Naive thymus-derived CD4-positive, alpha-beta T cell (primary cell): Measurements from ENCODE around the gene MBLAC1. TPM values are rescaled to one million over a fixed set of nuclear protein-coding genes. Genes with fewer than 3 reads are reported as not detected.
A peak's percentile ranks its signal among the peaks of the same experiment; 100 is the strongest.

Experiments
- ATAC-seq: fragments of 150-1000 bp; cut with Tn5 transposase; 2 replicates; pipeline ENCODE4 v1.10.0; 2021; ENCODE audit warnings: mild to moderate bottlenecking, moderate library complexity
- CTCF ChIA-PET: fragments of 350-600 bp; sonication (Branson Sonifier 250); formaldehyde crosslinking; loops from one replicate; lab custom pipeline; 2021; ENCODE audit warnings: antibody characterized with exemption; lab: Charles Lee
- POLR2A ChIA-PET: fragments of 350-600 bp; sonication (Branson Sonifier 250); formaldehyde crosslinking; loops from one replicate; lab custom pipeline; 2021; ENCODE audit warnings: antibody characterized with exemption, inconsistent platforms; lab: Charles Lee
- DNase-seq, 9 donors: peaks; one replicate each; pipeline versions ENCODE4 v3.0.0 to v3.0.0-alpha.2; 2020 to 2022; ENCODE audit warnings: mixed read lengths in 1 of 9
- H3K27ac ChIP-seq: one replicate; pipeline ENCODE4 v1.7.0; 2013; ENCODE audit warnings: mild to moderate bottlenecking, low read depth, low read length, moderate library complexity
- H3K27me3 ChIP-seq, 2 donors: one replicate each; pipeline ENCODE4 v1.7.0; 2013; ENCODE audit warnings: low read length in 2 of 2, mild to moderate bottlenecking in 2 of 2, moderate library complexity in 2 of 2; ENCODE audit not compliant: control insufficient read depth in 2 of 2, insufficient read depth in 2 of 2
- H3K36me3 ChIP-seq, 3 experiments: 1 replicate in 2 of 3; 2 replicates in 1 of 3; pipeline ENCODE4 v1.7.0; 2013; ENCODE audit warnings: low read length in 3 of 3, mild to moderate bottlenecking in 3 of 3, moderate library complexity in 1 of 3; ENCODE audit not compliant: insufficient read depth in 3 of 3, control insufficient read depth in 2 of 3
- H3K4me1 ChIP-seq, 2 donors: one replicate each; pipeline ENCODE4 v1.7.0; 2013; ENCODE audit warnings: low read length in 2 of 2, mild to moderate bottlenecking in 2 of 2, moderate library complexity in 1 of 2; ENCODE audit not compliant: control insufficient read depth in 2 of 2, insufficient read depth in 2 of 2
- H3K4me3 ChIP-seq: 2 replicates; pipeline ENCODE4 v1.7.0; 2013; ENCODE audit warnings: mild to moderate bottlenecking, low read length
- H3K9me3 ChIP-seq, 3 experiments: 1 replicate in 2 of 3; 2 replicates in 1 of 3; pipeline ENCODE4 v1.7.0; 2013; ENCODE audit warnings: low read length in 3 of 3; ENCODE audit not compliant: control insufficient read depth in 2 of 3
- H3K27ac Mint-ChIP-seq, 9 donors: one replicate each; pipeline ENCODE4 v1.8.0; 2020 to 2022; ENCODE audit warnings: mixed read lengths in 9 of 9, mild to moderate bottlenecking in 8 of 9, moderate library complexity in 5 of 9, inconsistent platforms in 2 of 9
- H3K27me3 Mint-ChIP-seq, 5 donors: one replicate each; pipeline ENCODE4 v1.8.0; 2021 to 2022; ENCODE audit warnings: mixed read lengths in 5 of 5, mild to moderate bottlenecking in 1 of 5
- H3K36me3 Mint-ChIP-seq, 5 donors: one replicate each; pipeline ENCODE4 v1.8.0; 2020 to 2022; ENCODE audit warnings: mixed read lengths in 5 of 5, mild to moderate bottlenecking in 3 of 5, inconsistent platforms in 1 of 5
- H3K4me1 Mint-ChIP-seq, 7 donors: one replicate each; pipeline ENCODE4 v1.8.0; 2020 to 2022; ENCODE audit warnings: mixed read lengths in 7 of 7, mild to moderate bottlenecking in 3 of 7, inconsistent platforms in 1 of 7
- H3K4me3 Mint-ChIP-seq, 10 donors: one replicate each; pipeline ENCODE4 v1.8.0; 2020 to 2022; ENCODE audit warnings: mild to moderate bottlenecking in 10 of 10, mixed read lengths in 10 of 10, moderate library complexity in 6 of 10, inconsistent platforms in 2 of 10
- H3K9me3 Mint-ChIP-seq, 11 donors: one replicate each; pipeline ENCODE4 v1.8.0; 2020 to 2022; ENCODE audit warnings: mixed read lengths in 11 of 11, mild to moderate bottlenecking in 4 of 11, inconsistent platforms in 1 of 11, moderate library complexity in 1 of 11
- intact Hi-C, 2 donors: fragments of 100-400 bp; cut with micrococcal nuclease; formaldehyde crosslinking; loops; one replicate each; pipeline ENCODE4 v1.15.1; 2023
- polyA plus RNA-seq, 2 donors: library from polyadenylated mRNA; unstranded; fragments of 300-500 nt; fragmentation: Illumina TruSeq; gene quantifications; one replicate each; pipeline ENCODE4 v1.2.3, GENCODE V29; 2021
- total RNA-seq, 6 experiments: library from RNA in 5 of 6; stranded (reverse) in 5 of 6; gene quantifications; 1 replicate in 5 of 6; 2 replicates in 1 of 6; pipeline ENCODE4 v1.2.3 and lab custom pipeline; 2021 to 2026

MBLAC1 gene
- total and polyA plus RNA-seq, 7 experiments from 2014 or later, result 1.5 to 6.3 (median 4.5) TPM

GRCh38 chr7:100082978-100083377 lies 43.8 kb upstream of the MBLAC1 start:
- POLR2A ChIA-PET, result interaction anchor here (0.6 to 2.0 kb wide), 10 partner anchors 8 to 459 kb away, joined by 3 to 9 read pairs (median 4); partner anchors contain the start of genes AP4M1 and MCM7
- intact Hi-C loops, result loop anchor here (1.0 to 10.0 kb wide), 7 partner anchors 17 to 678 kb away; partner anchors contain the start of genes BUD31 (in 1 of the 2), FBXO24 (in 1 of the 2), LRCH4 (in 1 of the 2) and MBLAC1 (in 1 of the 2)
- Mint-ChIP-seq H3K4me1 (peaks cover 26 to 50% (median 39%) of the 10 kb centered on the region in 7 donors), H3K27ac (peak overlapping the region; percentile 61 to 94 (median 84)), H3K4me3 (peak overlapping the region; percentile 76 to 95 (median 92)), H3K27me3 (peaks cover 0 to 19% (median 0%) of the 10 kb centered on the region in 5 donors), H3K36me3 (peaks cover 5 to 12% (median 7%) of the 10 kb centered on the region in 5 donors), H3K9me3 (peaks cover 0 to 2% (median 0%) of the 10 kb centered on the region in 11 donors)
- Histone ChIP-seq H3K4me1 (peaks cover 5 to 19% of the 10 kb centered on the region in 2 donors), H3K9me3 (no peaks in the 10 kb centered on the region), H3K4me3 (no peak overlapping the region), H3K36me3 (peaks cover 0 to 13% (median 0%) of the 10 kb centered on the region in 3 experiments), H3K27me3 (no peaks in the 10 kb centered on the region), H3K27ac (no peak overlapping the region)
- DNase-seq (no peak), ATAC-seq (no peak)
- CTCF ChIA-PET, result interaction anchor here (0.6 to 1.1 kb wide), 4 partner anchors 48 to 175 kb away, joined by 3 to 6 read pairs (median 6); no protein-coding TSS in a partner anchor

- ChIA-PET CTCF (no interaction called here), POLR2A (interaction anchor here (1.4 to 1.9 kb wide), 2 partner anchors 10 to 40 kb away, joined by 3 to 14 read pairs; partner anchors contain the start of gene MBLAC1)
- Histone ChIP-seq H3K36me3 (peaks cover 0 to 6% (median 3%) of the 10 kb centered on the region in 3 experiments), H3K27ac (no peak overlapping the region), H3K4me1 (peaks cover 11 to 24% of the 10 kb centered on the region in 2 donors), H3K9me3 (no peaks in the 10 kb centered on the region), H3K27me3 (no peaks in the 10 kb centered on the region), H3K4me3 (no peak overlapping the region)
- Mint-ChIP-seq H3K27me3 (peaks cover 0 to 19% (median 0%) of the 10 kb centered on the region in 5 donors), H3K36me3 (peaks cover 0 to 10% (median 3%) of the 10 kb centered on the region in 5 donors), H3K27ac (peak overlapping the region in 1 of 9 donors; percentile 62), H3K4me1 (peaks cover 21 to 46% (median 37%) of the 10 kb centered on the region in 7 donors), H3K9me3 (peaks cover 0 to 11% (median 0%) of the 10 kb centered on the region in 11 donors), H3K4me3 (peak overlapping the region in 1 of 10 donors; percentile 54)
- DNase-seq (no peak), ATAC-seq (no peak)
- intact Hi-C loops, result loop anchor here in 1 of 2 donors (10.0 kb wide), 2 partner anchors 581 to 681 kb away; partner anchors contain the start of genes BUD31, PDAP1, ZKSCAN5 and ZNF394
Observed at GRCh38 chr7:100085515-100085914, 41.3 kb upstream of the MBLAC1 start.

DNA sequence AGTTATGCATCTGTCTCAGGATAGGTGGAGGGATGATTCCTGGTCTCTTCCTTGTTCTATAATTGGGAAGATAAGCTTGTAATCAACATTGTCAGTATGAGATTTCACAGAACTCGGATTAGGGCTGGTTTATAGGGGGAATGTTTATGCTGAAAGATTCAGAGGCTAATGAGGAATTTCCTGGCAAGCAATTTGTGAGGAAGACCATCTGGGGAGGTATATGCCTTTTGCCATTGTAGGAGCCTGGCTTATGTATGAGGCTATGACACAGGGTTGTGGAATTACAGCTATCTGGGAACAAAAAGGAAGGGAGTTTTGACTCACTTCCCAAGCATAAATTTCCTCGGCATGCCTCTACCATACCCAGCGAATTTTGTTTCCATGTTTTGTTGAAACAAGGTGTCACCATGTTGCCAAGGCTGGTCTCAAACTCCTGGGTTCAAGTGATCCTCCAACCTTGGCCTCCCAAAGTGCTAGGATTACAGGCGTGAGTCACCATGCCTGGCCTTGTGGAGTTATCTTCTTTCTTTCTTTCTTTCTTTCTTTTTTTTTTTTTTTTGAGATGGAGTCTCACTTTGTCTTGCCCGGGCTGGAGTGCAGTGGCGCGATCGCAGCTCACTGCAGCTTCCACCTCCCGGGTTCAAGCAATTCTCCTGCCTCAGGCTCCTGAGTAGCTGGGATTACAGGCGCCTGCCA lies 39.6 kb upstream of the MBLAC1 start:
- peaks cover 19 to 44% (median 27%) of the 10 kb centered on the region in 7 donors for H3K4me1 Mint-ChIP-seq
- H3K27me3 ChIP-seq, result no peaks in the 10 kb centered on the region
- H3K36me3 Mint-ChIP-seq, result peaks cover 0 to 19% (median 12%) of the 10 kb centered on the region in 5 donors
- H3K9me3 Mint-ChIP-seq, result peaks cover 0 to 11% (median 0%) of the 10 kb centered on the region in 11 donors
- H3K9me3 ChIP-seq, result no peaks in the 10 kb centered on the region
- H3K27me3 Mint-ChIP-seq, result peaks cover 0 to 19% (median 0%) of the 10 kb centered on the region in 5 donors
- CTCF ChIA-PET, result interaction anchor here (0.6 to 0.9 kb wide), 2 partner anchors 8 to 29 kb away, joined by 3 read pairs; no protein-coding TSS in a partner anchor
- H3K27ac Mint-ChIP-seq, result peak overlapping the region; percentile 11 to 95 (median 79)
- ATAC-seq (no peak), DNase-seq (no peak)
- peaks cover 0 to 23% (median 4%) of the 10 kb centered on the region in 3 experiments for H3K36me3 ChIP-seq
- intact Hi-C loops, result loop anchor here in 1 of 2 donors (10.0 kb wide), 2 partner anchors 582 to 682 kb away; partner anchors contain the start of genes BUD31, PDAP1, ZKSCAN5 and ZNF394
- no peak overlapping the region for H3K27ac ChIP-seq
- H3K4me3 ChIP-seq, result no peak overlapping the region
- peak overlapping the region; percentile 20 to 90 (median 62) for H3K4me3 Mint-ChIP-seq
- H3K4me1 ChIP-seq, result peaks cover 11 to 20% of the 10 kb centered on the region in 2 donors
- POLR2A ChIA-PET, result interaction anchor here (5.2 kb wide), 1 partner anchor 13 kb away, joined by 59 read pairs; the partner anchor contains the start of genes AP4M1 and MCM7

GRCh38 chr7:100088095-100088620 lies 38.6 kb upstream of the MBLAC1 start:
- intact Hi-C loops, result loop anchor here (1.0 to 10.0 kb wide), 4 partner anchors 13 to 683 kb away; partner anchors contain the start of genes AP4M1 (in 1 of the 2), BUD31 (in 1 of the 2), MBLAC1 (in 1 of the 2) and MCM7 (in 1 of the 2)
- peak overlapping the region; percentile 82 to 96 (median 90) for H3K4me3 Mint-ChIP-seq
- no peak for ATAC-seq

DNA sequence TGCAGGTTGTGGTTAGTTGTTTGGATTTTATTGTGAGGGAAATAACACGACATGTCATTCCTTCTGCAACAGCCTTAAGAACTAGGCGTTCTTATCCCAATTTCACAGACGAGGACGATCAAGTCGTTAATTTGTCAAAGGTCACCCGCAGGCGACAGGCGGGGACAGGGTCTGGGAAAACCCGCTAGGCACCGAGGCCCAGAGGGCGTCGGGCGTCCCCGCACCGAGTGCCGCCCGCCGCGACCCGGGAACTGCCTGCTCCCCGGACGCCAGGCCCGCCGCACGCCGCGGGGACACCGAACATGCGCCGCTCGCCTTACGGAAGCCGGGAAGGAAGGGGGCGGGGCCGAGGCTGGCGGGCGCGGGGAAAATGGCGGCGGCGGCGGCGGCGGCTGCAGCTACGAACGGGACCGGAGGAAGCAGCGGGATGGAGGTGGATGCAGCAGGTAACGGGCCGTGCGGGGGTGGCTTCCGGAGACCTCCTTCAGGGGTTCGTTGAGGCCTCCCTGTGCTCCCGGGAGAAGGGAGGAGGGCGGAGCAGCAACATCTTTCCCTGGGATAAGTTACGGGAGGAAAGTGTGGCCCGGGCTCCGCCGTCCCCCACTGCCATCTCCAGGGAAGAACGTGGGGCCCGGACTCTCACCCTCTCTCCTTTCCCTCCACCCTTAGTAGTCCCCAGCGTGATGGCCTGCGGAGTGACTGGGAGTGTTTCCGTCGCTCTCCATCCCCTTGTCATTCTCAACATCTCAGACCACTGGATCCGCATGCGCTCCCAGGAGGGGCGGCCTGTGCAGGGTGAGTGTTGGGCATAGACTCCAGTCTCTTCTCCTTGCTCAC lies 37.9 kb upstream of the MBLAC1 start, which contains the start of gene COPS6:
Gene COPS6 (plus strand): TSS at position 349 of the 837 bp plus-strand sequence. CDS start 22 bp downstream, at position 371.
- H3K36me3 ChIP-seq, result peaks cover 0 to 40% (median 10%) of the 10 kb centered on the region in 3 experiments
- peak; percentile 95 for ATAC-seq
- peak; percentile 78 to 96 (median 86) for DNase-seq
- peaks cover 0 to 11% (median 0%) of the 10 kb centered on the region in 11 donors for H3K9me3 Mint-ChIP-seq
- peak within 1 kb of the TSS; percentile 89 to 96 (median 94) for H3K27ac Mint-ChIP-seq
- H3K27ac ChIP-seq, result peak within 1 kb of the TSS; percentile 87
- H3K36me3 Mint-ChIP-seq, result peaks cover 0 to 34% (median 14%) of the 10 kb centered on the region in 5 donors
- H3K9me3 ChIP-seq, result no peaks in the 10 kb centered on the region
- peak within 1 kb of the TSS; percentile 61 for H3K4me3 ChIP-seq
- H3K4me1 ChIP-seq, result peaks cover 6 to 11% of the 10 kb centered on the region in 2 donors
- intact Hi-C loops, result loop anchor here (1.0 to 10.0 kb wide), 6 partner anchors 8 to 684 kb away; partner anchors contain the start of genes ZNF3 (in 2 of the 2), AP4M1 (in 1 of the 2), BUD31 (in 1 of the 2) and MBLAC1 (in 1 of the 2)
- peaks cover 0 to 12% (median 0%) of the 10 kb centered on the region in 5 donors for H3K27me3 Mint-ChIP-seq
- POLR2A ChIA-PET, result interaction anchor here (0.7 to 5.2 kb wide), 10 partner anchors 9 to 531 kb away, joined by 3 to 59 read pairs (median 3); partner anchors contain the start of genes AP4M1, GPC2, MBLAC1 and MCM7
- CTCF ChIA-PET, result interaction anchor here (0.6 to 1.2 kb wide), 2 partner anchors 42 to 531 kb away, joined by 3 to 4 read pairs; no protein-coding TSS in a partner anchor
- H3K4me3 Mint-ChIP-seq, result peak within 1 kb of the TSS; percentile 82 to 96 (median 90)
- H3K4me1 Mint-ChIP-seq, result peaks cover 11 to 40% (median 20%) of the 10 kb centered on the region in 7 donors
- H3K27me3 ChIP-seq, result no peaks in the 10 kb centered on the region

More at GRCh38 chr7:100088095-100088620, 38.6 kb upstream of the MBLAC1 start:
- peaks cover 0 to 16% (median 0%) of the 10 kb centered on the region in 5 donors for H3K27me3 Mint-ChIP-seq
- Histone ChIP-seq H3K27ac (peak overlapping the region; percentile 87), H3K9me3 (no peaks in the 10 kb centered on the region), H3K4me1 (peaks cover 6 to 11% of the 10 kb centered on the region in 2 donors), H3K36me3 (peaks cover 0 to 33% (median 6%) of the 10 kb centered on the region in 3 experiments), H3K4me3 (peak overlapping the region; percentile 61), H3K27me3 (no peaks in the 10 kb centered on the region)
- POLR2A ChIA-PET, result interaction anchor here (0.7 to 5.2 kb wide), 9 partner anchors 9 to 530 kb away, joined by 3 to 59 read pairs (median 3); partner anchors contain the start of genes AP4M1, GPC2, MBLAC1 and MCM7
- H3K27ac Mint-ChIP-seq, result peak overlapping the region; percentile 89 to 96 (median 94)
- H3K36me3 Mint-ChIP-seq, result peaks cover 0 to 27% (median 14%) of the 10 kb centered on the region in 5 donors
- DNase-seq, result peak in 1 of 9 donors; percentile 5
- CTCF ChIA-PET, result interaction anchor here (0.6 to 1.2 kb wide), 4 partner anchors 9 to 531 kb away, joined by 3 to 4 read pairs (median 3); no protein-coding TSS in a partner anchor
- peaks cover 0 to 11% (median 0%) of the 10 kb centered on the region in 11 donors for H3K9me3 Mint-ChIP-seq
- H3K4me1 Mint-ChIP-seq, result peaks cover 11 to 40% (median 20%) of the 10 kb centered on the region in 7 donors
